Measurements from ENCODE around the gene EYS. TPM values are rescaled to one million over a fixed set of nuclear protein-coding genes. Genes with fewer than 3 reads are reported as not detected.

The EYS gene
- total RNA-seq, 1 donor from 2014 or later: not detected

- Mint-ChIP-seq H3K36me3 (ENCODE audit: unreplicated experiment) (no peaks in the 10 kb centered on the region), H3K9me3 (ENCODE audit: unreplicated experiment) (peaks cover 5% of the 10 kb centered on the region), H3K27me3 (ENCODE audit: unreplicated experiment) (no peaks in the 10 kb centered on the region), H3K4me3 (ENCODE audit: unreplicated experiment) (no peak overlapping the region), H3K4me1 (ENCODE audit: unreplicated experiment) (no peaks in the 10 kb centered on the region), H3K27ac (ENCODE audit: unreplicated experiment) (no peak overlapping the region)
- no peak for DNase-seq (ENCODE audit: extremely low spot score, unreplicated experiment)
- TF ChIP-seq CTCF (IDR thresholded peaks at IDR 0.05): no peak
Observed at GRCh38 chr6:63887002-63887751, 1819.8 kb downstream of the EYS start.

GRCh38 chr6:63886341-63886740 lies 1820.7 kb downstream of the EYS start:
- Mint-ChIP-seq H3K36me3 (ENCODE audit: unreplicated experiment) (no peaks in the 10 kb centered on the region), H3K9me3 (ENCODE audit: unreplicated experiment) (peaks cover 5% of the 10 kb centered on the region), H3K4me3 (ENCODE audit: unreplicated experiment) (no peak overlapping the region), H3K27me3 (ENCODE audit: unreplicated experiment) (no peaks in the 10 kb centered on the region), H3K27ac (ENCODE audit: unreplicated experiment) (no peak overlapping the region), H3K4me1 (ENCODE audit: unreplicated experiment) (no peaks in the 10 kb centered on the region)
- TF ChIP-seq CTCF (IDR thresholded peaks at IDR 0.05): no peak
- no peak for DNase-seq (ENCODE audit: extremely low spot score, unreplicated experiment)

GRCh38 chr6:63883597-63883996 lies 1823.4 kb downstream of the EYS start:
- no peak for TF ChIP-seq CTCF (IDR thresholded peaks at IDR 0.05)
- no peak overlapping the region for H3K27ac Mint-ChIP-seq (ENCODE audit: unreplicated experiment)
- H3K4me1 Mint-ChIP-seq (ENCODE audit: unreplicated experiment): no peaks in the 10 kb centered on the region
- no peaks in the 10 kb centered on the region for H3K9me3 Mint-ChIP-seq (ENCODE audit: unreplicated experiment)
- H3K36me3 Mint-ChIP-seq (ENCODE audit: unreplicated experiment): no peaks in the 10 kb centered on the region
- DNase-seq (ENCODE audit: extremely low spot score, unreplicated experiment): no peak
- no peaks in the 10 kb centered on the region for H3K27me3 Mint-ChIP-seq (ENCODE audit: unreplicated experiment)
- H3K4me3 Mint-ChIP-seq (ENCODE audit: unreplicated experiment): no peak overlapping the region

GRCh38 chr6:63882208-63882607 lies 1824.8 kb downstream of the EYS start:
- Mint-ChIP-seq H3K27ac (ENCODE audit: unreplicated experiment) (no peak overlapping the region), H3K27me3 (ENCODE audit: unreplicated experiment) (no peaks in the 10 kb centered on the region), H3K4me3 (ENCODE audit: unreplicated experiment) (no peak overlapping the region), H3K36me3 (ENCODE audit: unreplicated experiment) (no peaks in the 10 kb centered on the region), H3K9me3 (ENCODE audit: unreplicated experiment) (peaks cover 6% of the 10 kb centered on the region), H3K4me1 (ENCODE audit: unreplicated experiment) (no peaks in the 10 kb centered on the region)
- no peak for DNase-seq (ENCODE audit: extremely low spot score, unreplicated experiment)
- no peak for TF ChIP-seq CTCF (IDR thresholded peaks at IDR 0.05)

- Mint-ChIP-seq H3K27ac (ENCODE audit: unreplicated experiment) (no peak overlapping the region), H3K36me3 (ENCODE audit: unreplicated experiment) (no peaks in the 10 kb centered on the region), H3K9me3 (ENCODE audit: unreplicated experiment) (peaks cover 7% of the 10 kb centered on the region), H3K4me1 (ENCODE audit: unreplicated experiment) (no peaks in the 10 kb centered on the region), H3K27me3 (ENCODE audit: unreplicated experiment) (no peaks in the 10 kb centered on the region), H3K4me3 (ENCODE audit: unreplicated experiment) (no peak overlapping the region)
- TF ChIP-seq CTCF (IDR thresholded peaks at IDR 0.05): no peak
- DNase-seq (ENCODE audit: extremely low spot score, unreplicated experiment): no peak
Observed at GRCh38 chr6:63881791-63882190, 1825.2 kb downstream of the EYS start.
